ENCODE results near the gene ZMAT3. TPM values are rescaled to one million over a fixed set of nuclear protein-coding genes. Genes with fewer than 3 reads are reported as not detected.

The ZMAT3 gene
- total and polyA plus RNA-seq, 2 donors = 3.7 to 6.6 TPM

- H3K4me1 ChIP-seq (ENCODE audit: control insufficient read depth in 2 of 2, insufficient read depth in 2 of 2, low read length in 2 of 2) = no peaks in the 10 kb centered on the region
- DNase-seq (ENCODE audit: low read depth in 6 of 9, low spot score in 9 of 9) = no peak
- no peaks in the 10 kb centered on the region for H3K36me3 ChIP-seq (ENCODE audit: control insufficient read depth in 2 of 2, insufficient read depth in 2 of 2, low read length in 1 of 2)
- no peak overlapping the region for H3K4me3 ChIP-seq (ENCODE audit: low read length in 2 of 2)
- 98% methylated on average over 3 of the region's 3 CpGs for WGBS
- H3K27me3 ChIP-seq (ENCODE audit: control insufficient read depth in 2 of 2, insufficient read depth in 1 of 2, low read length in 1 of 2) = no peaks in the 10 kb centered on the region
- H3K9me3 ChIP-seq (ENCODE audit: control insufficient read depth in 2 of 2, insufficient read depth in 1 of 2, low read length in 1 of 2) = peaks cover 4 to 15% of the 10 kb centered on the region in 2 donors
- H3K27ac ChIP-seq (ENCODE audit: low read depth in 1 of 2, low read length in 1 of 2) = no peak overlapping the region
These were observed 81.3 kb downstream of the ZMAT3 start for GRCh38 chr3:178990293-178990692.

GRCh38 chr3:178989821-178990220 is 81.8 kb downstream of the ZMAT3 start:
- H3K9me3 ChIP-seq (ENCODE audit: control insufficient read depth in 2 of 2, insufficient read depth in 1 of 2, low read length in 1 of 2) = peaks cover 4 to 15% of the 10 kb centered on the region in 2 donors
- no peaks in the 10 kb centered on the region for H3K36me3 ChIP-seq (ENCODE audit: control insufficient read depth in 2 of 2, insufficient read depth in 2 of 2, low read length in 1 of 2)
- no peak for DNase-seq (ENCODE audit: low read depth in 6 of 9, low spot score in 9 of 9)
- H3K4me3 ChIP-seq (ENCODE audit: low read length in 2 of 2) = no peak overlapping the region
- no peaks in the 10 kb centered on the region for H3K27me3 ChIP-seq (ENCODE audit: control insufficient read depth in 2 of 2, insufficient read depth in 1 of 2, low read length in 1 of 2)
- H3K27ac ChIP-seq (ENCODE audit: low read depth in 1 of 2, low read length in 1 of 2) = no peak overlapping the region
- 47% methylated on average over 1 of the region's 1 CpG for WGBS
- H3K4me1 ChIP-seq (ENCODE audit: control insufficient read depth in 2 of 2, insufficient read depth in 2 of 2, low read length in 2 of 2) = no peaks in the 10 kb centered on the region

DNA sequence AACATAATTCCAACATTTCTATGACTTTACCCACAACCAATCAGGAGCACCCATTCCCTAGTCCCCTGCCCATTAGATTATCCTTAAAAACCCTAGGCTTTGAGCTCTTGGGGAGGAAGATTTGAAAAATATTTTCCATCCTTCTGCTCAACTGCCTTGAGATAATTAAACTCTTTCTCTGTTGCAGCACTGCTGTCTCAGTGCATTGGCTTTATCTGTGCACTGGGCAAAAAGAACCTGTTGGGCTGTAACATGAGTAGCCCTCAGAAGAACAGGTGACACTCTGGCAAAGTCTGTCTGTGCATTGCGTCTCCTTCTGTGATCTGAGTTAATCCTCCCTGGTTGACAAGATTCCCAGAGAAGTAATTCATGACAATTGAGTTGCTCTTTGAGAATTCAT is 83.9 kb downstream of the ZMAT3 start:
- WGBS = 98% methylated on average over 1 of the region's 1 CpG
- H3K27ac ChIP-seq (ENCODE audit: low read depth in 1 of 2, low read length in 1 of 2) = no peak overlapping the region
- H3K27me3 ChIP-seq (ENCODE audit: control insufficient read depth in 2 of 2, insufficient read depth in 1 of 2, low read length in 1 of 2) = no peaks in the 10 kb centered on the region
- no peak for DNase-seq (ENCODE audit: low read depth in 6 of 9, low spot score in 9 of 9)
- no peak overlapping the region for H3K4me3 ChIP-seq (ENCODE audit: low read length in 2 of 2)
- H3K9me3 ChIP-seq (ENCODE audit: control insufficient read depth in 2 of 2, insufficient read depth in 1 of 2, low read length in 1 of 2) = peaks cover 4 to 15% of the 10 kb centered on the region in 2 donors
- H3K4me1 ChIP-seq (ENCODE audit: control insufficient read depth in 2 of 2, insufficient read depth in 2 of 2, low read length in 2 of 2) = no peaks in the 10 kb centered on the region
- no peaks in the 10 kb centered on the region for H3K36me3 ChIP-seq (ENCODE audit: control insufficient read depth in 2 of 2, insufficient read depth in 2 of 2, low read length in 1 of 2)

DNA sequence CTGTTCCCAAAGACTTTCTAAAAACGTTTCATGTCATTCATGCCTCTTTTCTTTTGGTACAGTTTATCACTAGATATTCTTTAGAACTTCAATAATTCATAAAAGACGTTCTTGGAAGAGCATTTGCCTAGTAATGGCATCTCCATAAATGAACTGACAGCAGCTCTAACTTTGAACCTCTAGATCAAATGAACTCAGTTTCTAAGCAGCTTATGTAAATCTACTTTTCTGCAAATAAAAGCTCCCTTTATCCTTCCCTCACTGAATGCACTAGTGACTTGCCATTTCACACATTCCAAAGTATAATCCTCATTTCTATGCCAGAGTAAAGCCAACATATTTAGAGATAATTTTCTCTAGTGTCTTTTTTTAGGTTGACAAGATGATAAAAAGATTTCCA is 85.2 kb downstream of the ZMAT3 start:
- Histone ChIP-seq H3K4me3 (ENCODE audit: low read length in 2 of 2) (no peak overlapping the region), H3K27me3 (ENCODE audit: control insufficient read depth in 2 of 2, insufficient read depth in 1 of 2, low read length in 1 of 2) (no peaks in the 10 kb centered on the region), H3K27ac (ENCODE audit: low read depth in 1 of 2, low read length in 1 of 2) (no peak overlapping the region), H3K36me3 (ENCODE audit: control insufficient read depth in 2 of 2, insufficient read depth in 2 of 2, low read length in 1 of 2) (no peaks in the 10 kb centered on the region), H3K9me3 (ENCODE audit: control insufficient read depth in 2 of 2, insufficient read depth in 1 of 2, low read length in 1 of 2) (peaks cover 4 to 15% of the 10 kb centered on the region in 2 donors), H3K4me1 (ENCODE audit: control insufficient read depth in 2 of 2, insufficient read depth in 2 of 2, low read length in 2 of 2) (no peaks in the 10 kb centered on the region)
- 73% methylated on average over 2 of the region's 2 CpGs for WGBS
- no peak for DNase-seq (ENCODE audit: low read depth in 6 of 9, low spot score in 9 of 9)

DNA sequence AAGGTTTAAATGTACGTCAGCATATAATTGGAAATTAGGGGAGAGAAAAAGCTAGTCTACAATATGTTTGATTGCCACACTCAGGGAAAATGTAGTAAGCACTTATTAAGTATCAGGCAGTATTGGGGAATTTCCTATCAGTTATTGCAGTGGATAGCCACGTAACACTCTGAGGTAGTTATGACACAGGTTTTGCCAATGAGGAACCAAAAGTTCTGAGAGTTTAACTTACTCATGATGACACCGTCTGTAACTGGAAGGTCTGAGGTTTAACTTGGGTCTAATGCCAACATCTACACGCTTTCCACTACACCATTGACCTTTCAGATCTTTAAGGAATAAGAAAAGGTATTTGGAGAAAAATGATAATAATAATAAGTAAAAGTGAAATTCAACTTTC is 89.5 kb downstream of the ZMAT3 start:
- Histone ChIP-seq H3K4me3 (ENCODE audit: low read length in 2 of 2) (no peak overlapping the region), H3K9me3 (ENCODE audit: control insufficient read depth in 2 of 2, insufficient read depth in 1 of 2, low read length in 1 of 2) (no peaks in the 10 kb centered on the region), H3K4me1 (ENCODE audit: control insufficient read depth in 2 of 2, insufficient read depth in 2 of 2, low read length in 2 of 2) (no peaks in the 10 kb centered on the region), H3K27ac (ENCODE audit: low read depth in 1 of 2, low read length in 1 of 2) (no peak overlapping the region), H3K36me3 (ENCODE audit: control insufficient read depth in 2 of 2, insufficient read depth in 2 of 2, low read length in 1 of 2) (no peaks in the 10 kb centered on the region), H3K27me3 (ENCODE audit: control insufficient read depth in 2 of 2, insufficient read depth in 1 of 2, low read length in 1 of 2) (no peaks in the 10 kb centered on the region)
- no peak for DNase-seq (ENCODE audit: low read depth in 6 of 9, low spot score in 9 of 9)
- WGBS = 93% methylated on average over 4 of the region's 4 CpGs

- Histone ChIP-seq H3K36me3 (ENCODE audit: control insufficient read depth in 2 of 2, insufficient read depth in 2 of 2, low read length in 1 of 2) (no peaks in the 10 kb centered on the region), H3K9me3 (ENCODE audit: control insufficient read depth in 2 of 2, insufficient read depth in 1 of 2, low read length in 1 of 2) (no peaks in the 10 kb centered on the region), H3K4me1 (ENCODE audit: control insufficient read depth in 2 of 2, insufficient read depth in 2 of 2, low read length in 2 of 2) (no peaks in the 10 kb centered on the region), H3K4me3 (ENCODE audit: low read length in 2 of 2) (no peak overlapping the region), H3K27ac (ENCODE audit: low read depth in 1 of 2, low read length in 1 of 2) (no peak overlapping the region), H3K27me3 (ENCODE audit: control insufficient read depth in 2 of 2, insufficient read depth in 1 of 2, low read length in 1 of 2) (no peaks in the 10 kb centered on the region)
- 95% methylated on average over 2 of the region's 2 CpGs for WGBS
- DNase-seq (ENCODE audit: low read depth in 6 of 9, low spot score in 9 of 9) = no peak
These were observed 96.3 kb downstream of the ZMAT3 start for GRCh38 chr3:178975320-178975719.

DNA sequence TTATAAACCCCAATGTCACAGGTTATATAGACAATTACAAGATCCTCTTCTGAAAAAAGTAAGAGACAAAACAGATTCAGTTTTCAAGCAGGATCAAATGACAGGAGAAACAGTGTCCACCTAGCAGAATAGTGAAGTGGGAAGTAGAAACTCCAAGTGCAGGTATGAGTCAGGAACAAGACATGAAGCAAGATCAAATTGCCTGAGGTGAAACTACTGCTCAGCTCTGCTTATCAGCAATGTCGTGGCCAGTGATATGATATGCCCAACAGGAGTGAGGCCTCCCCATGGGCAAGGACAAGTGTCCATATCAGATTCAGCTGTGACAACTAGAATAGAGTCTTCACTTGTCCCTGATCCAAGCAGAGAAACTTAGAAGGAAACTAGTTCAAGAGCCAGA is 100.0 kb downstream of the ZMAT3 start:
- H3K36me3 ChIP-seq (ENCODE audit: control insufficient read depth in 2 of 2, insufficient read depth in 2 of 2, low read length in 1 of 2) = no peaks in the 10 kb centered on the region

GRCh38 chr3:178969004-178969700 is 102.5 kb downstream of the ZMAT3 start:
- Histone ChIP-seq H3K27me3 (ENCODE audit: control insufficient read depth in 2 of 2, insufficient read depth in 1 of 2, low read length in 1 of 2) (no peaks in the 10 kb centered on the region), H3K4me1 (ENCODE audit: control insufficient read depth in 2 of 2, insufficient read depth in 2 of 2, low read length in 2 of 2) (no peaks in the 10 kb centered on the region), H3K27ac (ENCODE audit: low read depth in 1 of 2, low read length in 1 of 2) (no peak overlapping the region), H3K36me3 (ENCODE audit: control insufficient read depth in 2 of 2, insufficient read depth in 2 of 2, low read length in 1 of 2) (no peaks in the 10 kb centered on the region), H3K9me3 (ENCODE audit: control insufficient read depth in 2 of 2, insufficient read depth in 1 of 2, low read length in 1 of 2) (no peaks in the 10 kb centered on the region), H3K4me3 (ENCODE audit: low read length in 2 of 2) (no peak overlapping the region)
- no peak for DNase-seq (ENCODE audit: low read depth in 6 of 9, low spot score in 9 of 9)
- WGBS = 90% methylated on average over 5 of the region's 5 CpGs

More for the DNA sequence above, 100.0 kb downstream of the ZMAT3 start:
- no peak for DNase-seq (ENCODE audit: low read depth in 6 of 9, low spot score in 9 of 9)
- Histone ChIP-seq H3K4me3 (ENCODE audit: low read length in 2 of 2) (no peak overlapping the region), H3K4me1 (ENCODE audit: control insufficient read depth in 2 of 2, insufficient read depth in 2 of 2, low read length in 2 of 2) (no peaks in the 10 kb centered on the region), H3K27me3 (ENCODE audit: control insufficient read depth in 2 of 2, insufficient read depth in 1 of 2, low read length in 1 of 2) (no peaks in the 10 kb centered on the region), H3K9me3 (ENCODE audit: control insufficient read depth in 2 of 2, insufficient read depth in 1 of 2, low read length in 1 of 2) (no peaks in the 10 kb centered on the region), H3K27ac (ENCODE audit: low read depth in 1 of 2, low read length in 1 of 2) (no peak overlapping the region)
- WGBS = 88% methylated on average over 1 of the region's 1 CpG
